Mammary microvascular endothelial cell (primary cell): ENCODE data around the gene AGXT2. TPM values are rescaled to one million over a fixed set of nuclear protein-coding genes. Genes with fewer than 3 reads are reported as not detected.

Experiments
- total RNA-seq: library from RNA; depleted of rRNA; stranded (reverse); fragments of >200 nt; gene quantifications from 2 replicates; pipeline ENCODE4 v1.2.3, GENCODE V29; 2015

The AGXT2 gene, protein sequence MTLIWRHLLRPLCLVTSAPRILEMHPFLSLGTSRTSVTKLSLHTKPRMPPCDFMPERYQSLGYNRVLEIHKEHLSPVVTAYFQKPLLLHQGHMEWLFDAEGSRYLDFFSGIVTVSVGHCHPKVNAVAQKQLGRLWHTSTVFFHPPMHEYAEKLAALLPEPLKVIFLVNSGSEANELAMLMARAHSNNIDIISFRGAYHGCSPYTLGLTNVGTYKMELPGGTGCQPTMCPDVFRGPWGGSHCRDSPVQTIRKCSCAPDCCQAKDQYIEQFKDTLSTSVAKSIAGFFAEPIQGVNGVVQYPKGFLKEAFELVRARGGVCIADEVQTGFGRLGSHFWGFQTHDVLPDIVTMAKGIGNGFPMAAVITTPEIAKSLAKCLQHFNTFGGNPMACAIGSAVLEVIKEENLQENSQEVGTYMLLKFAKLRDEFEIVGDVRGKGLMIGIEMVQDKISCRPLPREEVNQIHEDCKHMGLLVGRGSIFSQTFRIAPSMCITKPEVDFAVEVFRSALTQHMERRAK
- total RNA-seq, result not detected in 2 replicates

DNA sequence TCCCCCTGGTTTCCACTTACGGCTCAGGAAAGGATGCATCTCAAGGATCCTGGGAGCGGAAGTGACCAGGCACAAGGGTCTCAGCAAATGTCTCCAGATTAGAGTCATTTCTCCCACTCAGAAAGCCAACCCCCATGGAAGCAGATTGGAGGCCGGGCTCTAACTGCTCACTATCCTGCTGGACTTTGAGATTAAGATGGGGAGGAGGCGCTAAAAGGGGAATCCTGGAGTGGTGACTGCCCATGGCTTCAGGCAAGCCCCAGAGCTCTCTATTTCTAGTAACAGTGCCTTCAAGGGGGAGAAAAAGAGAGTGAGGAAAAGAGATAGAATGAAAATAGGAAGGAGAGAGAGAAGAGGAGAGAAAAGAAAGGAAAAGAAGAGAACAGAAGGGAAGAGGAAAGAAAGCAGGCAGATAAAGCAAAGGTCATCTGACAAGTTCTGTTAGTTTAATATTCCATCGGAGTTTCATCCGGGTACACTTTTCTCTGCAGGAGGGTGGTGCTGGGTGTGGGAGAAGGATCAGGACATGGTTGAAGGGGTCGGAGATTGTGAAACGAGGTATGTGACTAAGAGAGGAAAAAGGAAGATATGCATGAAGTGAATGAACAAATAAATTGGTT lies at the start of gene AGXT2:
Gene AGXT2, minus strand, starts transcription at position 165 of the 620 bp plus-strand sequence. Its CDS starts 57 bp downstream, at position 108.

Other genes starting within 250 kb of the AGXT2 start
- gene TTC23L, start 208.8 kb downstream of the AGXT2 start, total RNA-seq, result not detected in 2 replicates
- 15.8 and 16.6 TPM in 2 replicates for gene RAD1, start 132.4 kb downstream of the AGXT2 start, total RNA-seq
- gene BRIX1, start 132.2 kb downstream of the AGXT2 start, total RNA-seq, result 28.0 and 36.6 TPM in 2 replicates
- 20.7 and 26.0 TPM in 2 replicates for gene DNAJC21, start 118.4 kb downstream of the AGXT2 start, total RNA-seq
- gene PRLR, start 182.5 kb upstream of the AGXT2 start, total RNA-seq, result not detected in 2 replicates